ENCODE results near the gene SPTLC2.

Gene SPTLC2

DNA sequence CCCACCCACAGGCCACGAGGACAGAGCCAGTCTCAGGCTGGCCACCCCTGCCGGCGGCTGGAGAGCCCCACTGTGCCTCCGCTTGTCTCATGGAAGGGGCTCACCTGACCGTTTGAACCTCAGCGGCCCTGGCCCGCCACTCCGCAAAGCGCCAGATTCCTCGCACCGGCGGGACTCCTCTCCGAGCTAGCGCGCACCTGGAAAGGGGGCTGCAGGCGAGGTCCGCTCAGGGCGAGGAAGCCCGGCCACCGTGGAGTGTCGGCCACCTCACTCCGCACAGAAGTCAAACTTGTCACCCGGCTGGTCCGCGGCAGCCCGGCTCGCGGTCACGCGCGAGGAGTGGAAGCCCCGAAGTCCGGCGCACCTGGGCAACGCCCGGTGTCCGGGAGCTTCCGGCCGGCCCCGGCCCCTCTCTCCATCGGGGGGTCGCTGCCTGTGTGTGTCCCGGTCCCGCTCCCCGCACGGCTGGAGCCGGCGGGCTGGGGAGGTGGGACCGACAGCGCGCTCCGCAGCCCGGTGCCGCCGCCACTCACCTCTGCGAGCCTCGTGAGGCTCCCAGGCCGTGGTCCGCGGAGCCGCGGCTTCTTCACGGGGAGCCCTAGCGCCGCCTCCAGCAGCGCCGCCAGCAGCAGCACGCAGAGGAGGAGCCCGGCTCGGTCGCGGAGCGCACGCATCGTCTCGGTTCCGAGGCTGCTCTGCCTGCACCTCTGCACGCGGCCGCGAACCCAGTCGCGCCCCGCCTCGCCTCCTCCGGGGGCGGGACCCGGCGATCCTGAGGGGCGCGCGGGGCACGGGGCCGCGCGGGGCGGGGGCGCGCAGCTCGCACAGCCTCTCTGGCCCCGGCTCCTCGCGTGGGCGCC, 118.1 kb downstream of the SPTLC2 start, which contains the start of gene ISM2:
Gene ISM2, minus strand, starts transcription at position 697 of the 860 bp plus-strand sequence. Its CDS starts 23 bp downstream, at position 674.
- no peak for DNase-seq

DNA sequence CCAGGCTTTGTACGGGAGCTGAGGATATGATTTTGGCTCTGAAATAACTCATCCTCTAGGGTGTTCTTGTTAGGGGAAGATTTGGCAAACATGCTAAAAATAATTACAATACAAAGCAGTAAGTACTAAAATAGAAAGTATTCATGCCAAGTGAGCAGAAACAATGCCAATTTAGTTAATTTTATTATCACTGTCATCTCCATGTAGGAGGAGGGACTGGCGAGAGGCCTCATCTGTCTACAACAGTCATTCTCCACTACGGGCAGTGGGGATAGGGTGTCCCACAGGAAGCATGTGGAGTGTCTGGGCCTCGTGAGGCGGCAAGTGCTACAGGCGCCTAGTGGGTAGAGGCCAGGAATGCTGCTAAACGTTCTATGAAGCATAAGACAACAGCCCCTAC, 121.1 kb downstream of the SPTLC2 start:
- DNase-seq = no peak

DNA sequence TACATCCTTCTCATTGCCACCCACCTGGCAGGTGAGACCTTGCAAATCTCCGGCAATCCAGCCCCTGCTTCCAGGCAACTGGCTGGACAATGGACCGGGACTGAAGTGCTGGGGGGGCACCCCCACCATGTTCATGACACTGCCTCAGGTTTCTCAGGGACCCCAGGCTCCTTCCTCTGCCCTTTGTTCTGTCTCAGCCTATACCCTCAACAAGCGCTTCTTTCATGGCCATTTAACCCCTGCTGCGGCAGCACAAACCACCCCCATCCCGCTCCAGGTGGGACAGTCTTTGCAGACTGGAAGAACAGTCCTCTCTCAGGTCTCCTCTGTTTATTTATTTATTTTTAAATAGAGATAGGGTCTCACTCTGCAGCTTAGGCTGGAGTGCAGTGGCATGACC, 125.4 kb downstream of the SPTLC2 start:
- DNase-seq = no peak

DNA sequence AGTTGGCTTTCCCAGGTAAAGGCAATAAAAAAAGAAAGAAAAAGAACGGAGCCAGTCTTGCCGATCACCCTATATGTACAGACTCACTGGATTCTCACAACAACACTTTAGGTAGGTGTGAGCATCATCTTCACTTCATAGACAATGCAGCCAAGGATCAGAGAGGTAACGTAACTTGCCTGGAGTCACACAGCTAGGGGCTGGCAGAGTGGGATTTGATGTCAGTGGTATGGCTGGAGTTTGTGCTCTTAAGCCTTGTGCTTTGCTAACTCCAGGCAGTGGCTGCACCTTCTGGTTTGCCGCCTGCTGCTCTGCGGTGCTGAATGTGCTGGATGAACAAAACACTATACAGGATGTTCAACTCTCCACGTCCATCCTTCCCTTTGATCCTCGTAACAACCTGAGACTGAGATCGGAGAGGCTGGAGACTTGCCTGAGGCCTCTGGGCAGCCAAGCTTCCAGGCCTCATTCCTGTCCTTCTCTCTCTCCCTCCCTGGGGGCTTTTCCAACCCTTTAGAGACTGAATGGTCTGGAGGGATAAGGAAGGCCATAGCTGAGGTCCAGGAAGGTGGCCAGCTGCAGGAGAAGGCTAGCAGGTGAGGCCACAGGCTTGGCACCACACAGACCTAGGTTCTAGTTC, 126.0 kb downstream of the SPTLC2 start:
- DNase-seq = no peak

DNA sequence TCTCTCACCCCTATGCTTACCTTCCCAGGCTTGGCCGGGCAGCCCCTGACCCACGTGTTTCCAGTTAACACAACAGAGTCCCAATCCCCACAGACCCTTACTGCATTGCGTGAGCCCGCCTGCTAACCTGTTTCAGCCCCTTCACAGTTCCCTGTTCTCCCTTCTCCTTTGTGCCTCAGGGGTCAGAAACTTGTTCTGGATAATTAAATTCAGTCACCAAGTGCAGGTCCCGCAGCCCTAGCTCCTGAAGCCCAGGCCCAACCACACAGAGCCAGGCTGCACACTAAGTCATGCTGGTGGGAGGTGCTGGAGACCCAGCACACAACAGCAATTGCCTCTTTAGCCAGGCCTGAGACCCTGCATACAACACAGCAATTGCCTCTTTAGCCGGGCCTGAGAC, 127.4 kb downstream of the SPTLC2 start:
- no peak for DNase-seq

DNA sequence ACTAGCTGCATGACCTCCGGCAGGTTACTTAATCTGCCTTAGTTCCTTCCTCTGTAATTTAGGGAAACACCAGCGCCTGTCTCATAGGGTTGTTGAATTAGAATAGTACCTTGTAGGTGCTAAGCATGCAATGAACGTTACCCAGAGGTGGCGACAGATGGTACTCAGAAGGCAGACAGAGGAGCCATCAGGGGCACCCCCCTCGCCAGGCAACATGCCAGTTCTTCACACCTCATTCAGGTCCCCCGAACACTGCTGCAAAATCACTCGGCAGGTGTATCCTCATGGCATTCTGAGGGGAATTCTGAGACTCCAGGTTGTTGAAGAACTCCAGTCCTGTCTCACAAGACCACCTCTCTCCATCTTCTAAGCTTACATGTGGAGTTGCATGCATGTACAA, 127.9 kb downstream of the SPTLC2 start:
- no peak for DNase-seq

DNA sequence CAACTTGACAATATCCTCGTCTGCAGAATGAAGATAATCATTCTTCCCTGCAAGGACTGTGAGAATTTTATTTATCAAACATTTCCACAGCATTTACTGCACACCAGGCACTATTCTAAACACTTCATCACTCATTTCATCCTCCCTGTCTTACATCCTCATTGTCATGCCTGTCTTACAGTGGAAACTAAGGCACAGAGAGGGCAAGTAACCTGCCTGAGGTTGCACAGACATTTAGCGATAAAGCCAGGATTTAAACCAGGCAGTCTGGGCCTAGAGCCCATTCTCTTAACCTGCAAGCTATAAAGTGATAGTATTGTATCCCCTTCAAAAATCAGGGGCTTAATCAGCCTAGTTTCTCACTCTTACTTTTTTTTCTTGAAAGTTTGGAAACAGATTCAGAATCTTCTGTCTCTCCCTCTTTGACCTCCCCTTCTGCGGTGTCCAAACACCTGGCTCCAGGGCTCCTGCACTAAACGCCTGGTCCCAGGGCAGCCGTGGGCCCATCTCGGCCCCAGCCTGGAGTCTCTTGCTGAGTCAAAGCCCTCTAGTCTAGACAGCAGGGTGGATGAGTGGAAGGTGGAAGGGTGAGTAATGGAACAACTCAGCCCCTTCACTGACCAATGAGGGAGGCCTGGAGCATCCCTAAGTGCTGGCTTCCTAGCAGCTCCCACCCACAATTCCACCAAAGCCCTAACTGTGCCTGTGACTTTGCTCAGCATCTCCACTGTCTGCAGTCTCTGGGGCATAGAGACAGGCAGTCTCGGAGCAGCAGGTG, 130.3 kb downstream of the SPTLC2 start:
- no peak for DNase-seq

DNA sequence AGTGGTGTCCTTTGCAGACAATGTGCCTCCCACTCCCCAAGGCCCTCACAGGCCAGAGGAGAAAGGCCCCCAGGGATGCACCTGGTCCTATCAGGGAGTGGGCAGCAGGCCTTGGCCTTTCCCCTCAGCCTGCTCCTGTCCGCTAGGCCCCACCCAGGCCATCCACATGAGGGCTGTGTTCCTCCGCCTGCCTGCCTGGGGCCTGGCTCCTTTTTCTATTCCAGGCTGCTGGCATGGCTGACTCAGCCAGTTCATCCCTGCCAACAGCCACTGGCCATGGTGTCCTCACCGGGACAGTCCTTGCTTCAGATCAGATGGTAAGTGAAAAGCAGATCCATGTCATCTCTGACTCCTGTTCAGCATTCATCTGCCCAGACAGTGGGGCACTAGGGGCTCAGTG, 131.2 kb downstream of the SPTLC2 start:
- no peak for DNase-seq

DNA sequence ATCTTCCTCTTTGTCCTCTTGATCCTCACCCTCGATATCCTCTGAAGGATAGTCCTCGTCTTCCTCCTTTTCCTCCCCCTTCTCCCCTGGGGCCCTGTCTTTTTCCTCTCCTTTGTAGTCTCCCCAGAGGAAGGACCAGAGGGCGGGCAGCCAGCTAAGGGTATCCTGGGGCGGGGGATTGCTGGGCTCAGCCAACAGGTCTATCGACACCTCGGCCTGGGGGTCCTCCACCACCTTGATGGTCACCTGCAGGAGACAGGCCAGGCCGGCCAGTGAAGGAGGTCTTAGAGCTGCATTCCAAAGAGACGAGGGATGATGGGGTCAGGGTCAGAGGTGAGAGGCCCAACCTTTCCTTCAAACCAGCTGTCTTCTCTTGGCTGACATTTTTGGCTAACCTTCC, 134.0 kb downstream of the SPTLC2 start:
- DNase-seq = no peak

DNA sequence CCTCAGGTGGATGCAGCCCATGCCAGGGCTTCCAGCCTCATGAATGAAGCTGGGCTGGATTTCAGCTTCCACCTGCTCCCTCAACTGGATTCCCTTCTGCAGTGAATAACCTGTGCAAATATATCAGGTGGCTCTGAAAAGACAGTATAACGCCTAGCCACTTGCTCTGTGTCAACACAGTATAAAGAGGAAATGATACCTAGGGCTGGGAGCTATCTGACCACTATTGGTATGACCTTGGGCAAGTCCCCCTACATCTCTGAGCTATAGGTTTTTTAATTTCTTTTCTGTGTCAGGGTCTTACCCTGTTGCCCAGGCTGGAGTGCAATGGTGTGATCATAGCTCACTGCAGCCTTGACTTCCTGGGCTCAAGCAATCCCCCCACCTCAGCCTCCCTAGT, 137.6 kb downstream of the SPTLC2 start:
- no peak for DNase-seq

DNA sequence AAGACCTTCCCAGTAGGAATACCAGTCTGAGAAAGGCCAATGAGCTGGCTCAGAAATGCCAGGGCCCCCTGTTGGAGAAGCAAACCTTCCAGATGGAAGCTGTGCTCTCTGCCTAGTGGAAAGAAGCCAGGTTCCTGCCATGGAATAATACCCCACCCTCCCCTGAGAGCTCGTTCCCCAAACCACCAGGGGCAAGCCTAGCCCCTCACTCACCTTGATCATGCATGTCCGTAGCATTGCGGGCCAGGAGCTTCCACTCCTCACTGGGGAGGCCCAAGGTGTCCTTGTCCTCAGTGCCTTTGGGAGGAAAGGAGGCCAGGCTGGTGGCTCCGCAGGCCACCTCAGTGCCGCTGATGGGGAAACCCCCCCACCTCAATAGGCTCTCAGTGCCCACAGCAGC, 138.4 kb downstream of the SPTLC2 start:
- DNase-seq = no peak

DNA sequence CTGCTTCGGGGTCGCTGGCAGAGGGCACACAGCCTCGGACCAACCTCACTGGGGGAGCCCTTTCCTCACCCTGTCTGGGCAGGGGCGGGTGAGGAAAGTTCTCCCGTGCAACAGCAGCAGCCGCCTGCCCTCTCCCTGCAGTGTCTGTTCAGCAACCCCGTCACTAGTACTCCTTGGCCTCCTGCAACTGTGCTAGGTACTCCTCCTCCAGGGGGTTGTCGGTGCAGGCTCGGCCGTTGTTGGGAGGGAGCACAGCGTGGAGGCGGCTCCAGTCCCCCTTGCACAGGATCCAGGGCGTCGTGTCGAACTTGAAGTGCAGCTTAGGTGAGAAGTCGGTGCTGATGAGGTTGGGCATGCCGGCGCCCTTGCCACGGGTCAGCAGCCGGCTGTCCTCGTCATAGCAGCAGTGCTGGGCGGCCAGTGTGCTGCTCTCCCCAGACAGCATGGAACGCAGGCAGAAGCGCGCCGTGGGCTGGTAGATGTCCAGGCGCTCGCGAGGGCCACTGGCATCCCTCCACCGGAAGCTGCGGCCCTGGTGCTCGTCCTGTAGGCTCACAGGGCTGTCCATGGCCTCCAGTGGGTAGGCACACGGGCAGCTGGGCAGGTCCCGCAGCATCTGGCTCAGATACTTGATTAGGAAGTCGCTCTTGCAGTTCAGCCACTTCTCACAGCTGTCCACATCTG, 140.9 kb downstream of the SPTLC2 start:
- DNase-seq = no peak

DNA sequence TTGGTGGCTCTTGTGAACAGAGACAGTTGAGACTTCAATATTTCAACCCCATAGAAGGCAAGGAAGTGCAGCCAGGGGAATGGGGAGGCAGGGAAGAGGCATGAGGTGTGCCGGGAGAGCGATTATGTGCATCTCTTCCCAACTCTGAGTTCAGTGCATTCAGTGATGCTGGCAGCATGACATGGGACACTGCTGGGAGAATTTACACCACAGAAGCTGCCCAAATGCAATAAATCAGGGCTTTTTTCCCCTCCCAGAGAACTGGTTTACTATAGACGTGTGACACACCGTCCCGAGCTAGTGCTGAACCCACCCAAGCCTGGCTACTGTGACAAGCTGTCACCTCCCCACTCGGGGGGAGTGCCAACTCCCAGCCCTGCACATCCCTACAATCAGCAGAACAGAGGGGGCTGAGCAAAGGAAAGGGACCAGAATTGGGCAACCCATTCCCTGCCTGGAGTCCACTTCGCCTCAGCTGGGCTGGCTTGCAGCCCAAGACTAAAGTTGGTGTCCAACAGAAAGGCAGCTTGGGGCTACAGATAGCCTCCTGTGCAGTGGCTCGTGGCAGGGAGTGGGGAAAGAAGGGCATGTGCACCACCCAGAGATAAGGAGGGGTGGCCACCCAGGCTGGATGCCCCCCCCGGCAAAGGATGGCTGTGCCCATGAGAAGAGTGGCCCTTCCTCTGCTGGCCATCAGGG, 141.8 kb downstream of the SPTLC2 start:
- DNase-seq = no peak

DNA sequence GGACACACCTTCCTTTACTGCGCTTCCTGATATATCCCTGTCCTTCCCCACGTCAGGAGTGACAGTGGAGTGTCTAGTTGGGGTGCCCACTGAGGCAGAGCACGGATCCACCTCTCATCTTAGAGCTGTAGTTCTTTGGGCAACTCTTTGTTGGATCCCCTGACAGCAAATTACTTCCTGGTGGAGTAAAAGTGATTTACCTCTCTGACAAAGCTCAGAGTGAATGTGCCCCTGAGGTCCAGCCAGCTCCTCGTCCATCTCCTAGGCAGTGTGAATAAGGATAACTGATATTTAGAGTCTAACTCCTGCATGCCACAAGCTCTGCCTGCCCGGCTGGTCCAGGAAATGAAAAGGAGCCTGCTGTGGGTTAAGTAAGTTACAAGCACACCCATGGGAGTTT, 142.5 kb downstream of the SPTLC2 start:
- DNase-seq = no peak

DNA sequence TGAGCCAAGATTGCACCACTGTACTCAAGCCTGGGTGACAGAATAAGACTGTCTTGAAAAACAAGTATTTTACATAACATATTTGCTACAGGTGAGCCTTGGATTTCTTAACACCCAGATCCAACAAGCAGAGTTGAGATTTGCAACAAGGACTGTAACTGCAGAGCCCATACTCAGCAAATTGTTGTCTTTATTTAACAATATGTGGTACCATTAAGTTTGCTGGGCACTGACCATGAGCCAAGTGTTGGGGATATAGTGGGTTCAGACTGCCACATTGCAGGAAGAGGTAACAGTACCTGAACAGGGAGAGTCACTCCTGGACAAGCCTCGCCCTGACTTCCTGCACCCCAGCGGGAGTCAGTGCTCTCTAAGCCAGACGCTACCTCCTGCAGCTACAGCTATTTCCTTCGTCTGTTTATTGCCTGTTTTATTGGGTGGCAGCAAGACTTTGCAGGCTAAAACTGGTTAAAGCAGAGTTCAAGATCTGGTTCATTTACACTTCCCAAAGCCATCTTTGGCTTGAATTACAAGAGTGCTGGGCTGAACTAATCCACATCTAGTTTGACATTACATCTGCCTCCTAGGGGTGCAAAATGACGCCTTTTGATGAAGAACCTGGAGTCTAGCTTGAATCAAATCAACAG, 146.1 kb downstream of the SPTLC2 start:
- no peak for DNase-seq

DNA sequence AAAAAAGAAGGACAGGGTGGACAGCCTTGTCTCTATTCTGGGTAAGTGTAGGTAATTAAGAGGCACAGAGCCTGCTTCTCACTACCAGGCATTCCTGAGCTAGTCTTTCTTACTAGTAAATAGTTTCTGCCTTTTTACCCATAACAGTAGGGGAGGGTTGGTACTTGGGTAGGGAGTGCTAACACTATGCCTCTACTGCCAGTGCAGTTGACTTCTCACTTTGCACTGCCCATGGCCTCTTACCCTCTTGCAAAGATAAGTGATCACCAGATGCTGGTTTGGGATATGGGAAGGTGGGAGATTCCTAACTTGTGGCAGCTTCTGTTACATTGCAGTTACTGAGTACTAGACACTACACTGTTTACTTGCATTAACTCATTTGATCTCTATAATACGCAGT, 146.9 kb downstream of the SPTLC2 start:
- no peak for DNase-seq

DNA sequence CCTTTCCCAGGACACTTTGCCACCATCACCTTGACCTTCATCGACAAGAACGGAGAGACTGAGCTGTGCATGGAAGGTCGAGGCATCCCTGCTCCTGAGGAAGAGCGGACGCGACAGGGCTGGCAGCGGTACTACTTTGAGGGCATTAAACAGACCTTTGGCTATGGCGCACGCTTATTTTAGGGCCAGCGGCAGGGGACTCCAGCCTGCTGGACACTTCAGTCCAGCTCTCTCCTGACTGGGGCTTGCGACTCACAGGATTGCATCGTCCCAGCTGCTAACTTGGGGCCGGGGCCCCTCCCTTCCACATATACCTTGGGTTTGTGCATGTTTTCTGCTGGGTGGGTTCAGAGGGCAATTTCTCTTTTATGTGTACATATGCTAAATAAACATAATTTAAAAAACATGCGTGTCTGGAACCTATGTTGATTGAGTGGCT, 147.4 kb downstream of the SPTLC2 start:
- DNase-seq = no peak

DNA sequence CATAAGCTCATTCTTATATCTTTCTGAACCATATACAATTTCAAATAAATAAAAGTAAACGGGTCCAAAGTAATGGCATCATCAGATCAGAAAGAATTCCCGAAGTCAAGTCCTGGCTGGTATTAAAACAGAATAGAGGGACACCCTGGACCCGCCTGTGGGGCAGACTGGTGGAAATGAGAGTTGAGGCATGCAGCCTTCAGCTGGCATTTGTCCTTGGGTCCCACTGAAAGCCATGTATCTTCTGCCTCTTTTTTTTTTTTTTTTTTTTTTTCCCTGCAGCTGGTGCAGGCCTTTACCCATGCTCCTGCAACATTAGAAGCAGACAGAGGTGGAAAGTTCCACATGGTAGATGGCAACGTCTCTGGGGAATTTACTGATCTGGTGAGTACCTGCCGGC, 148.6 kb downstream of the SPTLC2 start:
- no peak for DNase-seq

DNA sequence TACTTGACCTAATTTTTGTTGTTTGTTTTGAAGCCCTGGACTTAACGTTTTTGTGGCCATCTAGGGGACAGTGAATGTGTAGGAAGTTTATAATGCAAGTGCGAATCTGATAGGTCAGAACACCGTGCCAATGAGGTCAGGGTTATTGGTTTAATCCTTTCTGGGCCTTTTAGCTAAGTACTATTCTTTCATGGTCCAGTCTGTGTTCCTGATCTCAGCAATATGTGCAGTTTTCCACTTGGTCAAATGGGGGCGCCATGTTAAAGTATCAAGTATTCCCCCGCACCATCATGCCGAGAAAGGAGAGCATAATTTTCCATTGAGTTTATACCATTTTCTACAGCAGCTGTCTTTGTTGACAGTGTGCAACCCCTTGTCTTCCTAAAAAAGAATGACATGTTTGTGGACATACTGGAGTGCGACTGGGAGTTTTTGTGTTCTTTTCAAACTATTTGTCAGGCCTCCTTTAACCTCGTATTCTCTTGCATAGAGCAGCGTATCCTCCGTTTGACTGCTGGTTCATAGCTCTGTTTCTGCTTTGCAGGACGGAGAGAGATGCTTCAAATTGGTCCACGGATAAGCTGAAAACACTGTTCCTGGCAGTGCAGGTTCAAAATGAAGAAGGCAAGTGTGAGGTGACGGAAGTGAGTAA, 157.2 kb downstream of the SPTLC2 start:
- DNase-seq = no peak

DNA sequence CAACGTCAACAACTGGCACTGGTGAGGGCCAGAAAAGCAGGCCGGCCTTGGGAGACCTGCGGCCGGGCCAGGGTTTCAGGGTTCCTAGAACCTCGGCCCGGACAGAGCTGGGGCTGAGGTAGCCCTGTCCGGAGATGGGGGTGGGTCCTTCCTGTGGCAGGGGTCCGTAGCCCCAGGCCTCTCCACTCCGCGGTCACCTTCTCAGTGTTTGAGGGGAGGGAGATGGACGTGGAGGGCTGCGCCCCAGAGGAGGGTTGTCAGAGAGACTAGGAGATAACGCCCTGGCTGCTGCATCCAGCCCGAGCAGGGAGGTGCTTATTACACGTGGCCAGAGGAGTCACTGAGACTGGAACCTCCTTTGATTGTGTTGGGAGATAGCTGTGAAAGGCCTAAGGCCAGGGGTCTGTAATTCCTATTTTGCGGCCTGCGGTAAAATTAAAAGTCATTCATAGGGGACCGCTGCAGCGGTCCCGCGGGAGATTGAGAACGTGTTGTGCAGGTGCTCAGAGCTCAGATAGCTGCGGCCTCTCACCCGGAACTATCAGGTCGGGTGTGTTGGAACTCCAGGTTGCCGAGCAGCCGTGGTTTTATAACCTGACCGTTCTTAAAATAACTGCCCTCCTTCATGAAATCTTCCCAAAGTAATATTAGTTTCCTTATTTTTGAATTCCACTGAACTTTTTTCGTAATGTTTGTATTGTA, 158.0 kb downstream of the SPTLC2 start:
- DNase-seq = no peak
